GM04504 (cell line): ENCODE measurements around the gene SERPINA9.
A peak's percentile ranks its signal among the peaks of the same experiment; 100 is the strongest.
"Not testable (repeated sequence)": the region's sequence is repeated elsewhere in the genome, so short reads cannot be mapped to it uniquely, and the experiment has no call there.

Experiments
- DNase-seq: peaks from one replicate; pipeline ENCODE4 v3.0.0-alpha.2; 2012; ENCODE audit warnings: low read depth

SERPINA9 gene

GRCh38 chr14:94485944-94486841 is 10.2 kb upstream of the SERPINA9 start:
- DNase-seq: peak; percentile 24

GRCh38 chr14:94484481-94484880 is 8.5 kb upstream of the SERPINA9 start:
- no peak for DNase-seq

- no peak for DNase-seq
Observed at GRCh38 chr14:94483729-94484275, 7.8 kb upstream of the SERPINA9 start.

DNA sequence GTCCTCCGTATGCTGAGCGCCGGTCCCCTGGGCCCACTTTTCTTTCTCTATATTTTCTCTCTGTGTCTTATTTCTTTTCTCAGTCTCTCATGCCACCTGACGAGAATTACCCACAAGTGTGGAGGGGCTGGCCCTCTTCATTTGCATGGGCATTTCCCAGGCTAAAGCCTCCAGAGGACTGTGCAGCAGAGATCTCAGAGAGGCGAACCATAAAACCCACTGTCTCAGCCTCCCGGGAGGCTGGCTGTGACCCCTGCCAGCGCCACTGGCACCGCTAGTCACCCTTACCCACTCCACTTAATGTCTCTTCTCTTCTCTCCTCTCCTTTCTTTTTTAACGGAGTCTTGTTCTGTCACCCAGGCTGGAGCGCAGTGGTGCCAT is 7.1 kb upstream of the SERPINA9 start:
- DNase-seq: no peak

DNA sequence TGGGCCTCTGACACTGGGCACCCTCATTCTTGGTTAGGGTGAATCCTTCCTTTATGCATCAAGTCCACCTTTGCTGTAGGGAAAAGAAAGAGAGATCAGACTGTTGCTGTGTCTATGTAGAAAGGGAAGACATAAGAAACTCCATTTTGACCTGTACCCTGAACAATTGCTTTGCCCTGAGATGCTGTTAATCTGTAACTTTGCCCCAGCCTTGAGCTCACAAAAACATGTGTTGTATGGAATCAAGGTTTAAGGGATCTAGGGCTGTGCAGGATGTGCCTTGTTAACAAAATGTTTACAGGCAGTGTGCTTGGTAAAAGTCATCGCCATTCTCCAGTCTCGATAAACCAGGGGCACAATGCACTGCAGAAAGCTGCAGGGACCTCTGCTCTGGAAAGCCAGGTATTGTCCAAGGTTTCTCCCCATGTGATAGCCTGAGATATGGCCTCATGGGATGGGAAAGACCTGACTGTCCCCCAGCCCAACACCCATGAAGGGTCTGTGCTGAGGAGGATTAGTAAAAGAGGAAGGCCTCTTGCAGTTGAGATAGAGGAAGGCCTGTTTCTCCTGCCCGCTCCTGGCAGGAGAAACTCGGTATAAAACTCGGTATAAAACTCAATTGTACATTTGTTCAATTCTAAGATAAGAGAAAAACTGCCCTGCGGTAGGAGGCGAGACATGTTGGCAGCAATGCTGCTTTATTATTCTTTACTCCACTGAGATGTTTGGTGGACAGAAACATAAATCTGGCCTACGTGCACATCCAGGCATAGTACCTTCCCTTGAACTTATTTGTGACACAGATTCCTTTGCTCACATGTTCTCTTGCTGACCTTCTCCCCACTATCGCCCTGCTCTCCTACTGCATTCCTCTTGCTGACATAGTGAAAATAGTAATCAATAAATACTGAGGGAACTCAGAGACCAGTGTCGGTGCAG is 6.4 kb upstream of the SERPINA9 start:
- not testable (repeated sequence) for DNase-seq

- DNase-seq: no peak
Observed at GRCh38 chr14:94481468-94482131, 5.6 kb upstream of the SERPINA9 start.

DNA sequence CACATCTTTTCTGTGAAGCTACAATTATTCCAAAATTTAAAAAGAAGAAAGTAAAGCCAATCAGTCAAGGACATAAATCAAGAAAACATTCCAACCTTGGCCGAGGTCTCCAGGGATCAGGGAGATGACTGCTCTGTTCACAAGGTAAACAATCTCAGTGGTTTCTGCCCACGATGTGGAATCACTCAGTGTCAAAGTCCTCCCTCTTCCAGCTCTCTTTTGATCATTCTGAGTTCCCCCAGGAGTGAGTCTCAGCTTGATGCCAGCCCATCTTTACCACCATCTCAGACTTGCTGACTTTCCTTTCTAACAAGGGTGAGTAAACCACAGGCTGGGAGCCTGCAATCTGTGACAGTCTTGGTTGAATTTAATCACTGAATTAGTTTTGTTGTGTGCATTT is 4.8 kb upstream of the SERPINA9 start:
- DNase-seq: no peak

DNA sequence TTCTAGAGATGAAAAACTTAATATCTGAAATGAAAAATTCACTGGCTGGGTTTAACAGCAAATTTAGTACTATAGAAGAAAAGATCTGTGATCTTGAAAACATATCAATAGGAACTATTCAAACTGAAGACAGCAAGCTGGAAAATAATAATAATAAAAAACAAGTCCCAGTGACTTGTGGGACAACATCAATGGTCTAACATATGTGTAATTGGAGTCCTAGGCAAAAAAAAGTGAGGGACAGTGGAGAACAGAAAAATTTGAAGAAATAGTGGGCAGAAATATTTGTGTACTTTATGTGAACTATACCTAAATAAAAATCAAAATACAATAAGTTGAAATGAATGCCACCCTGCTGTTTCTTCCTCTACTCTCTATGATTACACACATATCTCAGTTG is 2.4 kb upstream of the SERPINA9 start:
- no peak for DNase-seq

GRCh38 chr14:94474581-94475031 is 1.4 kb downstream of the SERPINA9 start:
- DNase-seq: no peak

- DNase-seq: no peak
Observed at GRCh38 chr14:94473666-94474410, 2.2 kb downstream of the SERPINA9 start.

DNA sequence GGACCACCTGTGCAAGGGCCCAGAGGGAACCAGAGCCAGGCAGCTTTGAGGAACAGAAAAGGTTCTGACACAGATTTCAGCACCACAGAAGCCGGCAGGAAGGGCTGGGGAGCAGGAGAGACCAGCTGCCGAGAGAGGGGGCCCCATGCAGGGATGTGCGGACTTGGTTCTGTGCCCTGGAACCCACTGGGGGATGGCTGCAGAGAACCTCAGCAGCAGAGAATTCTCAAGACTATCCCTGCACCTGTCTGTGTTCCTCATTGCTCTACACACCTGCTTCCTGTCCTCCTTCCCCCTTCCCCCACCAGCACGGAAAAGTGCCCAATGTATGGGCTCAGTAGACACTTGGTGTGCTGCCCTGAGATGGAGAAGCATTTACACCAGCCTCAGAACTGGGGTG is 3.2 kb downstream of the SERPINA9 start:
- no peak for DNase-seq

- no peak for DNase-seq
Observed at GRCh38 chr14:94471045-94471444, 5.0 kb downstream of the SERPINA9 start.

DNA sequence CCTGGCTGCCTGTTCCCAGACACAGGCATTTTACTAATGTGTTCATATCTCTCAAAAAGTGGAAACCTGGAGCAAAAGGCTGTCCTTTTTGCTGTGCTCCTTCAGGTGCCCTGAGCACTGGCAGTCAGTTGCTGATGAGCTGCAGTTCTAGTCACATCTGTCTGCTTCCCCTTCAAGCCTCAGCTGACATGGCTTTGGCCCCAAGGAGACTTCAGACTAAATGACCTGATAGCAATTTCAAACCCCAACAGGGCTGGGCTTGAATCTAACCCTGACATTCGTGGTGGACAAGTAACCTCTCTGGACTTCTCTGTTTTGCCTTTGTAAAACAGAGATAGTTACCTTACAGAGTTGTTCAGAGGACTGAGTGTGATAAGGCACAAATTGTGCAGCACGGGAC is 5.7 kb downstream of the SERPINA9 start:
- DNase-seq: no peak

DNA sequence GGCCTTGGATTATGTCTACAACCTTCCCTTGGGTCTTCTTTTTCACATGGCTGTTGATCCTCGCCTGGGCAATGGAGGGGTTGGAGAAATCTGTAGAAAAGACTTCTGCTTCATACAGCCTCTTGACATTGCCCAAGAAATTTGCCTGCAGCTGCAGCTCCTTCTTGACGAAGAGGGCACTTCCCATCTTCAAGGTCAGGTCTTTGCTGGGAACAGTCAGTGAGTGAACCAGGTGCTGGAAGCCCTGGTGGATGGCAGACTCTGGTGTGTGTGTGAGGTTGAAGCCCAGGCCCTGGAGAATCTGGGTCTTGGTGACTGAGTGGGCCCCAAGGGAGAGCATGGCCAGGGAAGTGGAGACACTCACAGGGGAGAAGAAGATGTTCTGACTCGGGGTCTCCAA is 6.7 kb downstream of the SERPINA9 start:
- DNase-seq: no peak

DNA sequence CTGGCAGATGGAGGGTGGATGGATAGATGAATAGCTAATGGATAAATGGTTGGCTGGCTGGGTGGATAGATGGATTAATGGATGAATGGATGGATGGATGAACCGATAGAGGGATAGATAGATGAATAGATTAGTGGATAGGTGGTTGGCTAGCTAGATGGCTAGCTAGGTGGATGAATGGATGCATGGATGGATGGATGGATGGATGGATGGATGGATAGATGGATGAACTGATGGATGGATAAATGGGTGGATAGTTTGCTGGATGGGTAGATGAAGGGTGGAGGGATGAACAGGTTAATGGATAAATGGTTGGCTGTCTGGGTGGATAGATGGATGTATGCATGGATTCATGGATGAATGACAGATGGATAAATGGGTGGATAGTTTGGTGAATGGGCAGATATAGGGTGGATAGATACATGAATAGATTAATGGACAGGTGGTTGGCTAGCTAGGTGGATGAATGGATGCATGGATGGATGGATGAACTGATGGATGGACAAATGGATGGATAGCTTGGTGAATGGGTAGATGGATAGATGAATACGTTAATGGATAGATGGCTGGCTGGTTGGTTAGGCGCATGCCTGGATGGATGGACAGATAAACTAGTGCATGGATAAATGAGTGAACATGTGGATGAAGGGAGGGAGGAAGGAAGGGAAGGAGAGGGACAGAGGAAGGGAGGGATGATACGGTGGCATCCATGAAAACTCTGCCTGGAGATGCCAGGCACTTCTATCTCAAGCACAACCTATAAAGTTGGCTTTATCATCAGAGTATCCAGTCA is 8.1 kb downstream of the SERPINA9 start:
- DNase-seq: no peak

GRCh38 chr14:94466706-94467370 is 9.2 kb downstream of the SERPINA9 start:
- no peak for DNase-seq

- no peak for DNase-seq
Observed at GRCh38 chr14:94465042-94465441, 11.0 kb downstream of the SERPINA9 start.

GRCh38 chr14:94464290-94464689 is 11.7 kb downstream of the SERPINA9 start:
- no peak for DNase-seq

DNA sequence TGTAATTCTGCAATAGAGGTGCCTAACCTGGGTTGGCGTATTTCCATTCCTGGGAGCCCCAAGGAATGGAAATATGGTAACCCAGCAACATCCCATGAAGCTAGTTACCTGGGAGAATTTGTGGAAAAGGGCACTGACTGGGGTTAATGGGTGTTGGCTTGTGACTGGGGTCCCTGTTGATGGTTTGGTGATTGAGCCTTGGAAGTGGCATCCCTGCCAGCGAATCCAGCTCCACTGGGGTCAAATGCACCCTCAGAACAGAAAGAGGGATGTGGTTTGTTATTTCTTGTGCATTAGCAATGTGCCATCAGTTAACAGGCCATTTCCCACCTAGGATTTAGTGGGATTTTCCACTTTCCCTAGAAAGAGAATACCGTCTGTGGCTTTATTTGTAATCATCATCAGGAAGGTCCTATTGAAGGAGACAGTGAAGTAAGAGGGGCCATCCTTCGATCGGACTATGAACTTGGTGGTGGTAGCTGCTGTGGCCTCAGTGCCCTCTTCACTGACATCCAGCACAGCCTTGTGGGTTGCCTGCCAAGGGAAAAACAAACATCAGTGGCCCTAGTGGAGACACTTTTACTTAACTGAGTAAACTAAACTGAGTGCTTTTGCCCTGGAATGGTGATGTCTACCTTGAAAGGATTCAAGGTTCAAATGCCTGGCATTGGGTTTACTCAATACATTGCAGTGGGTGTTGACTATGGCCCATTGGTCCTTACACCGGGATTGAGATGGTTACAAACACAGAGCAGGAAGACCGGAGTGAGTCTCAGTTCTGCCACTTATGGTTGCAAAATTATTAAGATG is 13.0 kb downstream of the SERPINA9 start:
- no peak for DNase-seq
